Nucleus accumbens (tissue), 56 donors: ENCODE results near the gene ATXN7L1.
A peak's percentile ranks its signal among the peaks of the same experiment; 100 is the strongest.

Experiments
- DNase-seq, 56 donors: peaks; one replicate each; lab custom pipeline; 2025; lab: John Stamatoyannopoulos, UW

ATXN7L1 gene

DNA sequence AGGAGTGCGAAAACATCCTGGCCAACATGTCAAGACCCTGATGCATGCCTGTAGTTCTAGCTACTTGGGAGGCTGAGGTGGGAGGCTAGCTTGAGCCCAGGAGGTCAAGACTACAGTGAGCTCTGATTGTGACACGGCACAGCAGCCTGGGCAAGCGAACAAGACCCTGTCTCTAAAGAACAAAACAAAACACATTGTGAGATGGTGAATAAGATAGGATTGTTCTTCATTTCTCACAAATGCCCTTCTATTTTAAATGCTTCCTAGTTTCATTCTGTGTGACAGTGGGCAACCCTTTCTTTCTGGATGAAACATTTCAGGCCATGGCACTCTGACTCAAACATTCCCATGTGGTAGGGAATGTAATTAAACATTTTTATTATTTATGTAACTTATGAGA, 308.6 kb downstream of the ATXN7L1 start:
- no peak for DNase-seq

DNA sequence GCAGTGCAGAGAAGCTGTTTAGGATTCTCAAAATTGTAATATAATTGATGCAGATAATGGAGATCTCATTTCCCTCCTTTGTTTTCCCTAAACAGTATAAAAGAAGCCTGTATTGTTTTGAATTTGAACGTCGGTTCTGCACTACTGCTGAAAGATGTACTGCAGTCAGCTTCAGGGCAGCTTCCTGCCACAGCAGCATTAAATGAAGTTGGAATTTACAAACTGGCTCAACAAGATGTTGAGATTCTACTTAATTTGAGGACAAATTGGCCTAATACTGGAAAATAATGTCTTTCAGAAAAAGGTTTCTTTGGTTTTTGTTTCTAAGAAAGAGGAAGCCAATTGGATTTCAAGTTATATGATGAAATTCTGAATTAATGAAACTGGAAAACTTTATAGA, 309.4 kb downstream of the ATXN7L1 start:
- DNase-seq, result no peak

DNA sequence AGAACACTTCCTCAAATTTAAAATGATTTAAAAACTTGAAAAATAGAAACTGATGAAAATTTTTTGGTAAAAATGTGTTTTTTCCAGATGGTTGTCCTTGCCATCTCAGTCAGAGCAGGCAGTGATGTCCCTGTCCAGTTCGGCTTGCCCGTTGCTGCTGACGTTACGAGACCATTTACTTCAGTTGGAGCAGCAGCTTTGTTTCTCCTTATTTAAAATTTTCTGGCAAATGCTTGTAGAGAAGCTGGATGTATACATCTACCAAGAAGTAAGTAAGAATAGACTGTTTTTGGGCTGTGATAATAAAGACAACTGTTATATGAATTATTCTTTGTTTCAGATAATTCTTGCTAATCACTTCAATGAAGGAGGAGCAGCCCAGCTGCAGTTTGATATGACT, 311.2 kb downstream of the ATXN7L1 start:
- peak in 3 of 56 donors; percentile 2 to 9 (median 8) for DNase-seq

DNA sequence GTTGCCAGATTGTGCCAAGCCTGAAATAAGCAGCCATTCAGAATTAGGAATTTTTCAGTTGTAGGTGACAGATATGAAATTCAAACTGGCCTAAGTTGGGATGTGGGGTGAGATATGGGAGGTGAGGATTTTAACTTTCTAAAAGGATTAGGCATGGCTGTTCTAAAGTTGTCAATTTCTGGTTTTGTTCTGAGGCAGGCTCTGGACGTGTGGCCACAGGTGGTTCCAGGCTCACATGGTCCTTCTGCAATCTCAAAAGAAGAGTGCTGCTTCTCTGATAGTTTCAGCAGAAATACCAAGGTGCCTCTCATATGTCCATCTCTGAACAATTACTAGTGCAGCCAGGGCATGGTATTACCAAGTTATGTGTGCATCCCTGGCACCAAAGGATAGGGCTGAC, 316.5 kb downstream of the ATXN7L1 start:
- no peak for DNase-seq
